ENCODE measurements around the gene TYW5.
A peak's percentile ranks its signal among the peaks of the same experiment; 100 is the strongest.
"Not testable (repeated sequence)": the region's sequence is repeated elsewhere in the genome, so short reads cannot be mapped to it uniquely, and the experiment has no call there.

Gene TYW5

DNA sequence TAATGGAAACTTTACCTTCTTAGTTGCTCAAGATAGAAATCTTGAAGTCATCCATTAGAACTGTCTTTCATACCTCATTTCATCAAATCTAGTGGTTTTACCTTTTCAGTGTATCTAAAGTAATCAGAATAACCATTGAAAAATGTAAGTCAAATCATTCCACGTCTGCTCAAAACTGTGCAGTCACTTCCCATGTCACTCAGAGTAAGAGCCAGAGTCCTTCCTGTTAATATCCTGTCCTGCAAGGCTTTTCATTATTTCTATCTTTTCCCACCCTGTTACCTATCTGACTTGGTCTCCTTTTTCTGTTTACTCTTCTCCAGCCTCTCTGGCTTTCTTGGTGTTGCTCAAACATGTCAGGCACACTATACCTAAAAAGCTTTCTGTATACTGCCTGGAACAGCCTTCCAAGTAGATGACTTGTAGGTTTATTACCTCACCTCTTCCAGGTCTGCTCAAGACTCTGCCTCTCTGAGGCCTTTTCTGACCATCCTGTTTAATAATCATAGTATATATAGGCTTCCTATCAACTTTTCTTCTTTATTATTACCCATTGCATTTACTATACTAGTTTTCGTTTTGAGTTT lies 40.8 kb downstream of the TYW5 start:
- DNase-seq: no peak

DNA sequence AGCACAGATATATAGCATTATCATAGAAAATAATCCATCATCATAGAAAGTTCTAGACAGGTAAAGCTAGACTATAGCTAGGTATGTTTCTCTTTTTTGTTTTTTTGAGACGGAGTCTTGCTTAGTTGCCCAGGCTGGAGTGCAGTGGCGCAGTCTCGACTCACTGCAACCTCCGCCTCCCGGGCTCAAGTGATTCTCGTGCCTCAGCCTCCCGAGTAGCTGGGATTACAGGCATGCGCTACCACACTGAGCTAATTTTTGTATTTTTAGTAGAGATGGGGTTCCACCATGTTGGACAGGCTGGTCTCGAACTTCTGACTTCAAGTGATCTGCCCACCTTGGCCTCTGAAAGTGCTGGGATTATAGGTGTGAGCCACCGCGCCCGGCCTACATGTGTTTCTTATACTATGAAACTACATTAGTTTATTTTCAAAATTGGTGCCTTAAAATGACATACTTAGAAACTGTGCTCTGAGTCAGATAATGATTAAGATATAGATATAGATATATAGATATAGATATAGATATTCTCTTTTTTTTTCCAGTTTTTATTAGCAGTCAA lies 42.7 kb downstream of the TYW5 start:
- DNase-seq: not testable (repeated sequence)

DNA sequence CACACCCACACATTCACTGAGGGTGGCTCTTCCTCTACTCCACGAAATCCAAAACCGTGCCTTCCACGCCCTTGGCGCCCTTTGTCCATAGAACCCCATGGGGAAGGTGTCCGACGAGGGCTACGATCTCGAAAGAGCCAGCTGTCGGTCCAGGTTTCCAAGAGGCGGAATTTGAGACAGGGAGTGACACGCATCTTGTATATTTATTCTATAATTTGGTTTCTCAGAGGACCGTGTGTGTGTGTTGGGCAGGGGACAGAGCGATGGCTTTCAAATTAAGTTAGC lies 43.5 kb downstream of the TYW5 start:
- no peak for DNase-seq

DNA sequence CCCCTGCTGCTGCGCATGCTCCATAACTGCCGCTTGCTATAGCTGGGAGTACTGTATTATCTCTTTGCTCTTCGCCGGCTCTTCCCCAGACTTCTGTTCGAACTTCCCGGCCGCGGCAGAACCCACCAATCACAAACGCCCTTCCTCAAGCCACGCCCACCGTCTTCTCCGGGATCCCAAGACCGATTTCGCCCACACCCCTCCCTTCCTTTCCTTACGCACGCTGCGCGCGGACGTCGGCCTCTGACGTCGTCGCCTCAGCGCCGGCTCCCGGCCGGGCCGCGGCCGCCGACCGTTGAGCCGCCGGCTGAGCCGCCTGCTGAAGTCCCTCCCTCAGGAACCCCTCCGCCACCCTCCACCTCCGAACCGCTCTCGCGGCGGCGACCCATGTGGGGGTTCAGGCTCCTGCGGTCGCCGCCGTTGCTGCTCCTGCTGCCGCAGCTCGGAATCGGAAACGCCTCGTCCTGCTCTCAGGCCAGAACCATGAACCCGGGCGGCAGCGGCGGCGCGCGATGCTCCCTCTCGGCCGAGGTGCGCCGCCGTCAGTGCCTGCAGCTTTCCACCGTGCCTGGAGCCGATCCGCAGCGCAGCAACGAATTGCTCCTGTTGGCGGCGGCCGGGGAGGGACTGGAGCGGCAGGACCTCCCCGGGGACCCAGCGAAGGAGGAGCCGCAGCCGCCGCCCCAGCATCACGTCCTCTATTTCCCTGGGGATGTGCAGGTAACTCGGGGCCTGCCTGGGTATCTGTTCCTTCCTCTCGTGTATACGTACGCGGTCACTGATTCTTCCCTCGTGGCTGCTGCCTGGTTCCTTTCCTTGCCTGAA lies 44.0 kb downstream of the TYW5 start, which contains the start of gene C2orf69:
C2orf69 (plus strand) TSS at position 242 of the 825 bp plus-strand sequence; CDS start at position 388, 146 bp downstream.
- DNase-seq: peak; percentile 96

DNA sequence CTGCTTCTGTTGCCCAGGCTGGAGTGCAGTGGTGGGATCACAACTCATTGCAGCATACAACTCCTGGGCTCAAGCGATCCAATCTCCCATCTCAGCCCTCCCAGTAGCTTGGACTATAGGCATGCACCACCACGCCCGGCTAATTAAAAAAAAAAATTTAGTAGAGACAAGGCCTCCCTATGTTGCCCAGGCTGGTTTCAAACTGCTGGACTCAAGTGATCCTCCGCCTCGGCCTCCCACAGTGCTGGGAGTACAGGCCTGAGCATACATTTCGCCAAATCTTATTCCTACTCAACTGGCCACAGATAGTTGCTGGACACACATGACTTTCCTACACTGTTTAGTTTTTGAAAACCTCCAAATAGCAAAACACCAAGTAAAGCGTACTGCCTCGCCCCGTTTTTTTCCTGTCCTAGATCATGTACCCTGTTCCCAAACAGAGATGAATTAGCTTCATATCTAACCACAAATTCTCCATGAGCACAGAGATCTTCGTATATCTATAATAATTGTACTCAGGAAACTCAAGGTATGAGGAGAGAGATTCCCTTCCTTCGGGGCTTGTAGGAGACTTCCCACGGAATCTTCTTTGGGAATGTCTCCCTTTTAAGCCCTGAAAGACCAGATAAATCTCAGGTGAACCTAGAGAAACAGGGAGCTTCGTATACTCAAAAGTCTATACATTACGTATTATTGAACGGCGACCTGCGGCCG lies 44.8 kb downstream of the TYW5 start:
- DNase-seq: no peak

DNA sequence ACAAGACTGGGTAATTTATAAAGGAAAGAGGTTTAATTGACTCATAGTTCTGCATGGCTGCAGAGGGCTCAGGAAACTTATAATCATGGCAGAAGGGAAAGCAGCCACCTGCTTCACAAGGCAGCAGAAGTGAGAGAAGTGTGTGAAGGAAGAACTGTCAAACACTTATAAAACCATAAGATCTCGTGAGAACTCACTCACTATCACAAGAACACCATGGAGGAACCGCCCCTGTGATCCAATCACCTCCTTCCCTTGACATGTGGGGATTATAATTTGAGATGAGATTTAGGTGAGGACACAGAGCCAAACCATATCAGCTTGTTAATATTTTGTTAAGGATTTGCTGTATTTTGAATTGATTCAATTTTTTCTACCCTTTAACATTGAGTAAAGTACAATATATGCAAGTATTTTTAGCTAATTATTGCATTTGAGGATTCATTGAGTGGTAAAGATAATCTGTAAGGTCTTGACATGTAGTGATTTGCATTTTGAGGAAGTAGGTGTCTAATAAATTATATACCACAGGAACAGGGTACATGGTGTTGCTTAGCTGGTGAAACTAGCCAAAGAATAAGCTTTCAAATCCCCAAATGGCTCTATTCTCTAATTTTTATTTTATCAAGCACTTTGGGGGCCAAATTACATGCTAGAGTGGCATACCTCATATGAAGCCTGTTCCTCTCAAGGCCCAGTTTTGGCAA lies 48.1 kb downstream of the TYW5 start:
- no peak for DNase-seq

DNA sequence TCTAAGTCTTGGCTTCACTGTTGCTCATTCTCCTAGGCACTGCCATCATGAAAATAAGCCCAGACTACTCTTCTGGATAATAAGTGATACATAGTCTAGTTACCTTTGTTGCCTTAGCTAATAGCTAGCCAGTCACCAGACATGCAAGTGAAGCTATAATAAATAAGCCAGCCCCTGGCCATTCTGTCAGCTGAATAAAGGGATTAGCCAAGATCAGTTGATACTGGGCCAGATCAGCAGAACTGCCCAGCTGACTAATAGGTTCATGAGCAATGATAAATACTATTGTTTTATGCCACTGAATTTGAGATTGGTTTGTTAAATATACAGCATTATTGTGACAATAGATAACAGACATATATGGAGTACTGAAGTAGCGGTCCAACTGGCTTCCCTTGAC lies 52.2 kb downstream of the TYW5 start:
- no peak for DNase-seq

DNA sequence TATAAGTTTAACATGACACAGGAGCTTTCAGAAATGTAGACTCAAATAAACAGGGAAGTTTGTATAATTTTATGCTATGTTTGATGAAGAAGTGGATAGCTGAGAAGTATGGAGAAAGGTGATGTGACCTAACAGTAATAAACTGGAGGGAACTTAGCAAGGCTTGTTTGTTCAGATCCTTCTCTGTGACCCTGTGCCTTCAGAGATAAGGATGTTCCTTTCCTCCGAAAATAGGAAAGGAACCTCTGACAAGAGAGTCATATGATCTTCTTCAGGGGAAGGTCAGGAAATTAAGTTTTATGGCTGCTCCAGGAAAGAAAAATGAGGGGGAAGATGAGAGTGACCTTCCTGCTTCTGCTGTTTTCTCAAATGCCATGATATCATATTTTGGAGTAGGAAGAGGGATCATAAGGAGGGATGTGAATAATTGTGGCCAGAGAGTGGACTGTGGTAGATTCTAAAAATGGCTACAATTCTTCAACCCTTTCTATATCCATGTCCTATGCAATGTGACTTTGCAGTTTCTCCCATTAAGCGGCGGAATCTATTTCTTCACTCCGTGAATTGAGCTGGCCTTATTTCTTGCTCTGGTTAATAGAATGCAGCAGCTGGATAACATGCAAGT lies 52.7 kb downstream of the TYW5 start:
- no peak for DNase-seq

DNA sequence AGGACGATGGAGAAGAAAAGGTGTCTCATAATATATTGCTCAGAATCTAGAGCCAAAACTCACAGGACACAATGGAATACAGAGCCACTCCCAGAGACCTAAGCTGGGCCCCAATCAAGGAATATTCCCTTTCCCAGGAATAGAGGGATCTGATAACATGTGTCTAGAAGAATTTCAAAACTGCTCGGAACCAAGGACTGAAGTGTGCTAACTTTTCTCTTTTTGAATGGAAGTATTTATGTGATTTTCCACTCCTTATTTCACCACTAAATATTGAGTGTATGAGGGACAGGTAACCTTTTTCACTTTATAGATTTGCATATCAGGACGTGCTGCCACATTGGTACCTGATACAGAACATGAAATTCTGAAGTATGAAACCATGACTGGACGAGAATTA lies 53.3 kb downstream of the TYW5 start:
- no peak for DNase-seq

DNA sequence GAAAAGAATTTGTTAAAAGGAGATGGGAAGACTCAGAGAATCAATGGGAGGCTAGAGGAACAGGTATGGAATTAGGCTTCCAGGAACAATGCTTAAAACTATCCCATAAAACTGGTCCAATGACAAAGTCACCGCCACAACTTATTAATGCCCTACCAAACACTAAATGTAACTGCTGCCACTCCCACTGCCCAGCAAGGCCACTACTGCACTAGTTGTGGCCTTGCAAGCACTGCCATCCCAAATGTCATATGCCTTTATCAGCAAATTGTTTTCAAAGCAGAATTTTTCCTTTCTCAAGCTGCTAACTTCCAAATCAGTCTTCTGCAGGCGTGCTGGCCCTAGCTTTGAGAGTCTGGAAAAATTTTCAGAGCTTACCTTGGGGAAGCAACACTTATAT lies 58.7 kb downstream of the TYW5 start:
- DNase-seq: no peak

DNA sequence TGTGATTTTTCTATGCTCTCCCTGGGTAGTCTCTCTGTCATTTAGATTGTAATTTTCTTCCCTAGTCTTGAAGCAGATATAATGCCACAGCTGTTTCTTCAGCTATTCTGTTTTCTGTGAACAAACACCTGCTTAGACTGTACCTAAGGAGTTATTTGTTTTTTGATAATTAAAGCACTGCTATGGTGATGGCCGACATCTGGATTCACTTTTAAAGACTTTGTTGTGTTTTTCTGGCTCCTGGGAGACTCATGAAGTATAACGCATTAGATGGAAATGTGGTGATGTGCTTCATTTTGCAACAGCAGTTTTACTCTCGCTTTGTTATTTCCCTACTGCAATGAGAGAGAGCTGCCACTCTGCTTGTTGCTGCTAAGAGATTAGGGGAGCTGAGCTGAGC lies 59.9 kb downstream of the TYW5 start:
- DNase-seq: no peak

DNA sequence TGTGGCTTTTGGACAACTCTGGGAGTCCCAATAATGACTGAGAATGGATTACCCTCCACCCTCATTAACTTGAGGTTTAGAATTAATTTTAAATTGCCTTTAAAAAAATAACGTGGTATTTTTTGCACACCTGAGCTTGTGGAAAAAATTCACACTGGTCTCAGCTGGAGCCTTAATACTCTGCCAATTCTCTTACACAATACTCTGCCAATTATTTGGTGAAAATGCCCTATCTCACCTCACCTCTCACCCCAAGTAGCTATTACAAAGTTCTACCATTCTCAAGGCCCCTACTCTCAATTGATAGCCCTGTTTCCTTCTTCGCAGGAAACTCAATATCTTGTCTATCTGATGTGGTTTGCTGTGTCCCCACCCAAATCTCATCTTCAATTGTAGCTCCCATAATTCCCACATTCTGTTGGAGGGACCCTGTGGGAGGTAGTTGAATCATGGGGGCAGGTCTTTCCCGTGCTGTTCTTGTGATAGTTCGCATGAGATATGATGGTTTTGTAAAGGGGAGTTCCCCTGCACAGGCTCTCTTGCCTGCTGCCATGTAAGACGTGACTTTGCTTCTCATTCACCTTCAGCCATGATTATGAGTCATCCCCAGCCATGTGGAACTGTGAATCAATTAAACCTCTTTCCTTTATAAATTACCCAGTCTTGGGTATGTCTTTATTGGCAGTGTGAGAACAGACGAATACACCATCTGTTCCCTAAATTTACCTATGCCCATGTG lies 71.6 kb downstream of the TYW5 start:
- DNase-seq: no peak

DNA sequence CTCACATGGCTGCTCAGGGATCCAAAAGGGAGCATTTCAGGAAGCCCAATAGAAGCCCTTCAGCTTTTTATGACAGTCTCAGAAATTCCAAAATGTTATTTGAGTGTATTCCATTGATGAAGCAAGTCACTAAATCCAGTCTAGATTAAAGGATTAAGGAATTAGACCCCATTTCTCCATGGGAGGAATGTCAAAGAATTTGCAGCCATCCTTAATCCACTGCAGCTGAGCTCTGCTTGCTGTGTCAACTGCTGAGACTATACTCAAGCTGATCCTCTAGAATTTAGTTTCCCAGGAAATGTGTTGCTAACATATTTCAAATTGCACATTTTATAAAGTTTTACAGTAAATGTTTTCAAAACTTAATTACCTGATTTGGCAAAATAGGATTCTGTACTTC lies 72.6 kb downstream of the TYW5 start:
- DNase-seq: no peak

Data from CD4-positive, alpha-beta T cell treated with Interleukin-17A for 4 hours (primary cell).